Measurements from ENCODE around the gene BCL10.
A peak's percentile ranks its signal among the peaks of the same experiment; 100 is the strongest.

BCL10 gene

DNA sequence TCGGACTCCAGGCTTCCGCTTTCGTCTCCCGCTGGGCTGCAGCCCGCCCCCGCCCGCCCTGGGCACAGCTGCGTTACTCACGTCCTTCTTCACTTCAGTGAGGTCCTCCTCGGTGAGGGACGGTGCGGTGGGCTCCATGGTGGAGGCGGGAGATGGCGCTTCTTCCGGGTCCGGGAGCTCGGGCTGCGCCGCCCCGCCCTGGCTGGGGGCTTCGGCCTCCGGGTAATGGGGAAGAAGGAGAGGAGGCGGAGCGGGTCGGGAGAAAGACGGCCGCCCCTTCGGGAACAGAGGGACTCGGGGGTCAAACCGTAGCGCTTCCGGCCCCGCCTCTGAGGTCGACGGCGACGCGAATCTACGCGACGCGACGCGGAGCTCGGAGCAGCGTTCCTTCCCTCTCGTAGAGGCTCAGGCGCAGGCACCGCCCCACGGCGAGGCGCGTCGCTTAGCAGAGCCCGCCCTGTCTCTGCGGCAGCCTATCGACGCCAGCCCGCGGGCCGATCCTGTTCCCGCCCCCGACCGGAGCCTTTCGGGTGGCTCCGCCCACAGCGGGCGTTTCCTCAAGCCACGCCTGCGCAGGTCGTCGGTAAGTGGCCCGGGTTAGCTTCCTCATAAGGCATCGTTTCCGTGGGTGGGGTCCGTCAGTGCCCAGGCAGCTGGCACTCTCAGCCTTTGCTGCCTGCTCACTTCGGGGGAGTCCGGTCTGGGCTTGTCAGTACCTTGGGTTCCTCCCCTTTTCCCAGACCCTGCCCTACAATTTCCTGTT lies at the start of gene BCL10:
TSS of gene BCL10 (minus strand) at position 418 of the 763 bp plus-strand sequence. CDS start at position 138, 280 bp downstream.
- FAIRE-seq, result peak; percentile 90

DNA sequence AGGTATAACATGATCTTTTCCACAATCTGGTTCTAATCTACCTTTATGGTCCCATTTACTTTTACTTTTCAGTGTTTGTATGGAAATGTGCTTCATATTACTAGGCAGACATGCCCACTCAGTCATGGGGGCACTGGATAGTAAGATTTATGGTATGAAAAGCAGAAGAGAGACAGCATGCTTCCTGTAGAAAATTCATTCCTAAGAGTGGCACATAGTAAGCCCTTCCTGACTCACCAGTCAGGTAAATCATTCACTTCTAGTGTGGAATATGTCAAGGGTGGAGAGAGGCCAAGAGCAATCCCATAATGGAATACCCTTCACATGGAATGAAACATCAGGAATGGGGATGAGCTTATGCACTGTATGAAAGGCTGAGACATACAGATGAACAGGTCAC lies 49.5 kb upstream of the BCL10 start:
- no peak for FAIRE-seq

DNA sequence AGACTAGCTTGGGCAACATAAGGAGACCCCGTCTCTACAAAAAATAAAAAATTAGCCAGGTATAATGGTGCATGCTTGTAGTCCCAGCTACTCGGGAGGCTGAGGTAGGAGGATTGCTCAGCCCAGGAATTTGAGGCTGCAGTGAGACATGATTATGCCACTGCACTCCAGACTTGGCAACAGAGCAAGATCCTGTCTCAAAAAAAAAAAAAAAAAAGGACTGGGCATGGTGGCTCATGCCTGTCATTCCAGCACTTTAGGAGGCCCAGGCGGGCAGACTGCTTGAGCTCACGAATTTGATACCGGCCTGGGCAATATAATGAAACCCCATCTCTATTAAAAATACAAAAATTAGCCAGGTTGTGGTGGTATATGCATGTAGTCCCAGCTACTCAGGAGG lies 47.3 kb upstream of the BCL10 start:
- no peak for FAIRE-seq

DNA sequence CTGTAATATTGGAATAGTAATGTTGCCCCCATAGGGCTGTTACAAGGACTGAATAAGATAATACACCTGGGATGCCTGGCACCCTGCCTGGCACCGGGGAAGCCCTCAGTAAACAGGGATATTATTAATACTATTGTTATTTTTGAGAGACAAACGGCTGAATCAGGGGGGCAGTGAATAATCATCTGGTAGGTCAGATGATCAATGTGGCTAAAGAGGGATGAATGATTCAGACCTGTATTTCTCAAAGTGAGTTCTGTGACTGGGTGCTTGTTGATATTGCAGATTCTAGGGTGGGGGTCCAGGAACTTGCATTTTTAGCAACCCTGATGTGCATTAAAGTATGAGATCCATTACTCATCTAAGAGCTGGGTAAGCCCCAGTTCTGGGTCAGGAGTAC lies 46.2 kb upstream of the BCL10 start:
- no peak for FAIRE-seq

DNA sequence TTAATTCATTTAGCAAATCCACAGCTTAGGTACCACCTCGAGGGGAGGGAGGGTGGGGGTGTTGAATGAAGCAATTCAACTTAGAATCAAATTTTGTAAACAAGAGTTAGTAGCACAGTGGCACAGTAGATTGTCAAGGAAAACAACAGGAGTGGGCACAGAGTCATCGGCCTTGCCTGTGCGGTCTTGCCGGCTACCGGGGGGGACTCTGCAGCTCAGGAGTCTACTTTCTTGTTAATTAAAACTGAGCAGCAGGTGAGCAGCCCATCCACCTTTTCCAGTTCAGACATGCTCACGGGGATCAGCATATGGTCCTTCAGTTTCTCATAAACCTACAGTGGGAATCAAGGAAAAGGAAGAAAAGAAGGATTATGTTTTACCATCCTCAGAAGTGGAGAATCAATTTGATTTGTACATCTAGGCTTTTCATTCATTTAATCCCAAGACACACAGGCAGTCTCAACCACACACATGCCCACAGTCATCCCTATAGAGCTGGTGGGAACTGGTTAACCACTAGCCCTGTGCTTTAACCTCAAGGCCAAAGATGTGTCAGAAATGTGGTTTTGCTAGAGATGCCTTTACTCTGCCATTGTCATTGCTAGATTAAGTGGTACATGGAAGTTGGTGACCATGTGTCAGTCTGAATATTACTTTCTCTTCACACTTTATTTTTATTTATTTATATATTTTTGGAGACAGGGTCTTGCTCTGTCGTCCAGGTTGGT lies 45.0 kb upstream of the BCL10 start:
- FAIRE-seq, result no peak

DNA sequence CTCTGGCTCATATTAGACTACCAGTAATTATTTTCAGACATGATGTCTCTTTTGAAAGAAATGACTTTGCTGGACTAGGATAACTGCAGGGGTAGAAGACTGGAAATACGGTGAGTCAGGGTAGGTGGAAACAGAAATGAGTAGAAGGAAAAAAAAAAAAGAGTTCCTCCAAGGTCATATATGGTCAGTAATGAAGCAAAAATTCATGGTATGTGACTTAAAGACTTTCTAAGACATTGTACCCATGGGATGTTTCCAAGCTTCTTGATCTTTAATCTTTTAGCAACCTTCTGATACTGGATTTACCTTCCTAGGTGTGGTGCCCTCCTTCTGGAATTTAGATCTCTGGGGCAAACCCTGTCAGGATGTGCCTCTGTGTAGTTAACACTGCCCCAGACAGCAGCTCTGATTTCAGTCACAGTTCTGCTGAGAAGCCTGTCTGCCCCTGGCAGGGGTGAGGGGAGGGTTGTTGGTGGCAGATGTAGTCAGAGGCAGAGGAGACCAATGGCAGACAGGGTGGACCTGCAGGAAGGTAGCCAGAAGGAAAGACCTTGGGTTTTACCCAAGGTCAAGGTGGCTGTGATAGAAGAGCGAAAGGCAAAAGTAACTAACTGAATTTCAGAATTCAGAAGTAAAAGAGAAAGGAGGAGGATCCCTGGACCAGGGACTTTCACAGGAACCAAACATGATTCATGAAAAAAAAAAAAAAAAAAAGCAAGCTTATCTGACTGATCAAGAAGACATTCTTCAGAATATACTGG lies 44.1 kb upstream of the BCL10 start:
- no peak for FAIRE-seq

DNA sequence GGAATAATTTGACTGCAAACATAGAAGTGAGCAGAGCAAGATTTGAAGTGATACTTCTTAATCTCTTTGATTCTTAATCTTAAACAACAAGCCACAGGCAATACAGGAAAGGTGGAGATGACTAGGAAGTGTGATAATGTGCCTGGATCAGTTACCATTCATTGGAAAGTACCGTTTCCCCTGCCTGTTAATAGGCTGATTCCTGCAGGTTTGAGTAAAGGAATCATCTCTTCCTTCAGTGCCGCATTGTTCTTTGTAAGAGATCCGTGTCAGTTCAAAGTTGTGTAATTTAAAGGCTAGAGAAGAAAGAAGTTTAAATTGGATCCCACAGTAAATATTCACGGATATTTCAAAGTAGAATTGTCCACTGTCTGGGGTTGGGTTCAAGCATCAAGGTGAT lies 43.5 kb upstream of the BCL10 start:
- FAIRE-seq, result no peak

DNA sequence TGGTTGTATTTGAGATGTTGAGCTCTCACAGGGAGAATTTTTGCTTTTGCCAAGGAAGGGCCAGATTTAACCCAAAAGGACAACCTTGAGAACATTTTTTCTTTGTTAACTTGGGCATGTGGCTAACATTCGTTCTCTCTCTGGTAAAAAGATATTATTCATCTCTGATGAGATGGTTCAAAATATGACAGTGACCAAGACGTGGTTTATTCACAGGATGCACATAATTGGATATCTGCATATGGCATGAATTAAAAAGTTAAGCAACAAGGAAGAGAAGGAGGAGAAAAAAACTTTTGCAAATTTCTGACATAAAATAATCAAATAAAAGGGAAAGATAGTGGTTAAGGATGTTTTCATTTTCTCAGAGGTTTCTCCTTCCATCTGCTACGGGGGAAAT lies 43.1 kb upstream of the BCL10 start:
- no peak for FAIRE-seq

DNA sequence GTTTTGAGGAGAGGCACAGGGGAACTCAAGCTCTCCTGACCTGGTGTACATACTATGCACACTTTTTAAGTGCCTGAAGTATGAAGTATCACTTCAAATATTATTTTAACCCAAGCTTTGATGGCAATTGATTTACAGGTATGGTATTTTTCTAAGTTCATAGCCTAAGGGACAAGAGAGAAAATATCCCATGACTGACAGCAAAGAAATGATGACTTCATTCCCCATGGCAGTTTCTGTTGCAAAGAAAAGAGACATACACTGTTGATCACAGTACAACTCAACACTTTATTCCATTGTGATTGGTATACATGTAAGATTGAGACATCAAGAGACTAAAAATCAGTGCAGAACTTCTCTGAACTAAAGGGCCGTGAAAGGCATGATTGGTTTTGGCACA lies 41.8 kb upstream of the BCL10 start:
- FAIRE-seq, result no peak

DNA sequence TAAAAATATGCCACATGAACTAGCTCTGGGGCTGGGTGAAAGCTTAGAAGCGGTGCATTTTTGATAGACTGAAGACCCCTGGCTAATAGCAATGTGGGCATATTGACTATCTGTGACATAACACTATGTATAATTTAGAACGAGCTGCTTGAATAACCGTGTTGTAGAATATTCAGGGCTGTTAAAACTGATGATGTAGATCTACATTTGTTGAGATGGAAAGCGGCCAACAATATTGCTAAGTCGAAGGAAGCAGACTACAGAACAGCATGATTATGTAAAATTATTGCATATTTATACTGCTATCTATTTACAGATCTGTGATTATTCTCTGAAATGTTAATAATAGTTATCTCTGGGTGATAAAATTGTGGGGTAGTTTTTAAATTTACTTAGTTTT lies 41.1 kb upstream of the BCL10 start:
- FAIRE-seq, result no peak

DNA sequence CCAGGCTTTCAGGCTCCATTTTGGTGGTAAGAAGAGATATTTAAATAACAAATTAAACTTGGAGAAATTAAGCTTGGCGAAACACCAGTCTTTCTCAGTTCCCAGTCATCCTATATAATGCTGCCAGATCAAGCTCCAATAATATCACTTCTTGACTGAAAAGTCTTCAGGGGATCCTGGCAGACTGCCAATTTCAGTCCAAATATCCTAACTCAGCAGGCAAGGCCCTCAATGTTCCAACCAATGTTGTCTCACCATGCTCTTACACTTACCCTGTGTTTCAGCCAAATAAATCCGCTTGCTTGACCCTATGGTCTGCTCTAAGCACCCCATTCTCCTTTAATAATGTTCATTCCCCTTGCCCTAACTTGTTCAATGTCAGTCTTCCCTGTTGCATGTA lies 39.9 kb upstream of the BCL10 start:
- FAIRE-seq, result no peak

DNA sequence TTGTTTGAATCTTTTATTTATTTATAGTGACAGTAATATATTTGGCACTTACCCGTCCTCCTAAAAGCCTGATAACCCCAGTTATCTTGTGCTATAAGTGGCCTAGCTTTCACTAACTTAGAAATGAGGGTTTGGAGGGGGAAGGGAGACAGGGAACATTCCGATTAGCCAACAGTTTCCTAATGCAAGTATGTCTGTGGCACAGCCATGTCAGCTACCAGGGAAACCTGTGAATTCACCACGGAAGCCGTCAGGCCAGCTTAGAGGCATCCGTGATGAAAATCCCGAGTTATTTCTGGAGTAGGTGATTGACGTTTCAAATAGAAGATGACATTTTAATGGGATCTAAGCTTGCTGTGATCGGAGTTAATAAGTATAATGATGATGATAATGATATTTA lies 39.4 kb upstream of the BCL10 start:
- FAIRE-seq, result no peak

DNA sequence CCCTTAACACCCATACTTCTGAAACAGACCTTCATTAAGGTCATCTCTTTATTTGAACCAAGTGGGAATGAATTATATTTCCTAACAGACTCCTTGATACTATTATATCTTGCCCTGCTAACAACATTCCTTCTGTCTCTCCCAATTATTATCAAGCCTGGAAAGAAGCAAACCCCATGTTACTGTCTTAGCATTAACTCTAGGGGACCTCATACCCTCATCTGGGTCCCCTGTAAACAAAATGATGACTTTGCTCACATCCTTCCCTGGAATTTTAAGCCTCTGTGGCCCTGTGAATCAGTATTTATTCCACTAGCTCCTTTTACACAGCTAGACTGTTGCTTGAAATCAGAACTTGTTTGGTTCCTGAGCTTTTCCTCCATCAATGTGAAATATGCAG lies 38.3 kb upstream of the BCL10 start:
- FAIRE-seq, result no peak

DNA sequence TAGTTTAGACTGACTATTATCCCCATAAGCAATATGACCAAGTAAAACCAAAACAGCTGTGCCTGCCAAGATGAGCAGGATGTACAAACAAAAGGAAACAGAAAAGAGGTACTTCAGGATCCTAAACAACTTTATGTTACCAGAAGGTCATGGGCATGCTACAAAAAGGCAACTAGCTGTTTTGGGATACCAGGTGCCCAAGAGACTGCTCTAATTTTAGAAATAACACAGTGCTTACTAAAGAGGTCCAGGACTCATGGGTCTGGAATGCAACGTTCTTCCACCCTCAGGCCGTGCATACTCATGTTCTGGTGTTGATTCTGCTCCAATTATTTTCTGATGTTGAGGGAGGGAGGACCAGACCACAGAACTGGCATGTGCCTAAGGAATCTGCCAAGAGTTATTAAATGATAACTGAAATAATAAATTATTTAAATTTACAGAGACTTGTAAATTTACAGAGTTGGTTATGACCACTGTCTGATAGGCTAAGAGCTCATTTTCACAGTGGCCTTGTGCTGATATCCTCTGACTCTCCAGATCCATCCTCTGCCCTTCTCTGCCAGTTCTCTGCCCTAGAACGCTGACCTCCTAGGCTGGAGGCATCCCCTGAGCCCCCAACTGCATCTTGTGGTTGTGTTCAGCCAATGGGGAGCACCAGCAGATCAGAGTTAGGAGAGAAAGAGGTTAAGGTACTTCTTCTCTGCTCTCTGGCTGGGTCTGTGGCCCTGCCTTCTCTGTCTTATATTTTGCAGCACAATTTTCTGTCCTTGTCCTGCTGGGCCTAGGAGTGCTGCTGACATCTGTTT lies 37.7 kb upstream of the BCL10 start:
- no peak for FAIRE-seq

DNA sequence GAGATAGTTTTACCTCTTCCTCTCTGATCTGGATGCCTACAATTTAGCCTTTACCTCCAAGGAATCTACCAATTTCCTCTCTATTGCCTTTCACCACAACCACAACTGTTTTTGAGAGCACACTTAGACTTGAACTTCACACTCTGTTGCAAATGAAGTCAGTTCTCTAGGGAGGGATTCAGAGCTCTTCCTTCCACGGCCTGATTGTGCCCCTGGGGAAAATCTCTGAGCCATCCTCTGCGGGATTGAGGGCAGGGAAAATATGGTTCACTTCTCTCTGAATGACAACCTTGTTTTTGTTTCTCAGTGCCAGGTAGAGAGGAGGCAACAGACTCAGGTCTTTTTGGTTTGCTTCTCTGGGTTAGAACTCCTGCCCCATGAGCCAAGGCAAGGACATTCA lies 35.4 kb upstream of the BCL10 start:
- FAIRE-seq, result no peak

DNA sequence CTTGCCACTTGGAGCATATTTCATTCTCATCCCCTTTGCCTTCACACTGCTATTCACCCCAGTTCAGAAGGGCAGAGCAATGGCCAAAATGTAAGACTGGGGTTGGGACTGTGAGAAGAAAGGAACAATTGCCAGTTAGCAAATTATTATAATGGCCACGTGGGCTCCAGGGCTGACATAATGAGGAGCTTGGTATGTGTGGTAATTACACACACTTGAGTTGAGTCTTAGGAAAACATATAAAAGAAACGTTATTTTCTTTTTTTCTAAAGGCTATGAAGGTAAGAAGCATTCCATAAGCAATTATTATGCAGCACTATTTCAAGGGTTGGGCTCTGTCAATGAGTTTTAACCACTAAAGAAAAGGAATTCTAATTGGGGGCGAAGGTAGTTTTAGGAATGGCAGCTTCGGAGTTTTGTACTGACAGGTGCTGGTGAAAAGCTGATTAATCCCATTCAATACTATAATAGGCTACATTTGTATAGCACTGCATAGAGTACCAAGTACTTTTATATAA lies 32.5 kb upstream of the BCL10 start:
- no peak for FAIRE-seq

DNA sequence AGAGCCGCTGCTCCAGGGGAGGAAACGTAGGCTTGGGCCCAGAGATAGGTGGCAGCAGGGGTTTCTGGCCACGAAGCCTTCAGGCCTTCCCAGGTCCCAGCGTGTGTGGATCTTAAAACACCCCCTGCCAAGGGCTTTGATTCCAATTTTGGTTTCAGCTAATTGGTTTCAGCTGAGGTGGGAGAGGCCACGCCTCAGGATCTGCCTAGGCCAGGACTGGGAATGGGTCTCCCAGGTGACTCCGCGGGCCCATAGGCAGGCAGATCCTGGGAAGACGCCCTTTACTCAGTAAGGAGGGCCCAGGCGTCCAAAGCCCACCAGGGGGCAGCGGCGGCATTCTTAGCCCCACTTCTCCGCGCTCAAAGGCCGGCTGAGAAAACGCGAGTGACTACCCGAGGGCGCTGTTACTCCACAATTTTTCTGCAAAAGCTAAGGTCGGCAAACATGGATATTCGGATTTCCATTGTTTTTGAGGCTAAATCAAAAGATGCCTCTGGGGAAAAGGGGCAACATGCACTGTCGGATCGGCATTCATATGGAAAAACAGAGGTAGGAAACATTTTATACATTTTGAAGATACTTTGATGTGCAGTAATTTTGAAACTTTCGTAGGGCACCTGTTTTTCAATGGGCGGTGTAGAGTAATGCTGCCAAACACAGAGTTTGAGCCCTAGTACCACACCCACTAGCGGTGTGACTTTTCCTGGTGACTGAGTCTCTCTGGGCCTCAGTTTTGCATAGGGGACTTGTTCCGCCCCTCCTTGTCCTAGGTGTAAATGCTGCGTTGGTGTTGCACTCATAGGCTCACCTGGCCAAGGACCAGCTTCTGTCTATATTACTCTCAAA lies 31.8 kb upstream of the BCL10 start:
- no peak for FAIRE-seq

DNA sequence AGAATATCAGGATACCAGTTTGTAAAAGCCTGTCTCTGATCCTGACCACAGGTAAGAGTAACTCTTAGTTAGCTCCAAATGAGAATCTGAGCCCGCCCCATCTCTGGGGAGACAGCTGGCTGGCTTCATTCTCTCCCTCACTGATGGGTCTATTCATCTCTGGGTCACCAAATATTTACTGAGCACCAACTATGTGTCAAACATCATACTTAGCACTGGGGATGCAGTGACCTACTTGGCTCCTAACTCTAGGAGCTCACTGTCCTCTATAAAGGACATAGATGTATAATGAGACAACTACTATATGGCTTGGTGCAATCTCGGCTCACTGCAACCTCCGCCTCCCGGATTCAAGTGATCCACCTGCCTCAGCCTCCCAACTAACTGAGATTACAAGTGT lies 29.8 kb upstream of the BCL10 start:
- no peak for FAIRE-seq

DNA sequence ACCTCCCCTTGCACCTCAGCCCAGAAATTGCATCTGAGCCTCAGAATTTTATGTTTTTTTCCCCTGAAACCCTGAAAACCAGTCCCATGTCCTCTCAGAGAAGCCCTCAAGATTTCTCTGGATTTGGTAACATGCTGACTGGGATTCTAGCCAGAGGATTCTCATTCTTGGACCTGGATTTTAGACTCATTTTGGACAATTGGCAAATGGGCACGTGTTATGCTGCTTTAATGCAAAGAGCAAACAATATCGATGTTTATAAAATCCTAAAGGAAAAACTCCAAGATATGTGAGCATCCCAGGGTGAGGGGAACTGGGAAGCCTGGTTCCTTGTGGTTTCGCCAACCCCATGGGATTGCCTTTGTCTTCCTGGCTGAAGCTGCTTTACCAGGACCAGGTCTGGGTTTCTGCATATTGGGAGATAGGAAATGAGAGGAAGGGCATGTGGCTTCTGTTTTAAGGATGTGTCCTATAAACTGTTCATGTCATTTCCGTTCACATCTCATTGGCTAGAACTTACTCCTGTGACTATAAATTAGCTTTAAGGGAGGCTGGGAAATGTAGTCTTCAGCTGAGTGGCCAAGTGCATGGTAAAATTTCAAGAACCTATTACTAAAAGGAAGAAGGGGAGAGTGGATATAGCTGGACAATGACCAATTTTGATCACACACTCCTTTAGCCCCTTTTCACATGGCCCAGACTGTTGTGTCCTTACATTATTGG lies 27.2 kb upstream of the BCL10 start:
- no peak for FAIRE-seq

DNA sequence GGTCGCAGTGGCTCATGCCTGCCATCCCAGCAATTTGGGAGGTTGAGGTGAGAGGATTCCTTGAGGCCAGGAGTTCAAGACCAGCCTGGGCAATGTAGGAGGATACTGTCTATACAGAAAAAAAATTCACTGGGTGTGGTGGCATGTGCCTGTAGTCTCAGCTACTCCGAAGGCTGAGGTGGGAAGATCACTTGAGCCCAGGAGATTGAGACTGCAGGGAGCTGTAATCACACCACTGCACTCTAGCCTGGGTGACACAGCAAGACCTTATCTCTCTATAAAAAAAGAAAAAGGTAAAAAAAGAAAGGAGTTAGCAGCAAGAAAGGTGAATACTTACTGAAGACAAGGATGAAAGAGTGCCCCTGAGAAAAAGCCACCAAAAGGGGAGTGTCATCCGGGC lies 23.7 kb upstream of the BCL10 start:
- FAIRE-seq, result no peak
